ENCODE results near the gene DGUOK. TPM values are rescaled to one million over a fixed set of nuclear protein-coding genes. Genes with fewer than 3 reads are reported as not detected.

The DGUOK gene
- total and polyA plus RNA-seq, 2 of the 4 experiments (the other 2 are of a cell fraction), result 66.3 to 111 TPM

- Histone ChIP-seq H3K23ac (ENCODE audit: low read depth, low read length) (peak overlapping the region; percentile 52; the same call in 1 of the 2 replicates), H3K4me2 (ENCODE audit: low read depth, low read length) (peak overlapping the region; percentile 87), H4K8ac (ENCODE audit: low read depth in 2 of 2, low read length in 2 of 2) (no peak overlapping the region), H3K4ac (ENCODE audit: low read depth, low read length) (no peak overlapping the region), H3K79me1 (ENCODE audit: low read depth in 1 of 2, low read length in 2 of 2) (peaks cover 24 to 65% of the 10 kb centered on the region in 2 experiments), H3K36me3 (ENCODE audit: control insufficient read depth, insufficient read depth, low read length) (peaks cover 5% of the 10 kb centered on the region), H3K56ac (ENCODE audit: extremely low read depth, insufficient read depth, low read length) (no peak overlapping the region), H3K9me1 (ENCODE audit: insufficient read depth, low read length) (peaks cover 20% of the 10 kb centered on the region), H4K91ac (ENCODE audit: insufficient read depth, low read depth, low read length) (no peak overlapping the region), H2BK5ac (ENCODE audit: low read depth, low read length, poor library complexity, severe bottlenecking) (no peak overlapping the region), H3K9ac (ENCODE audit: low read depth, low read length) (no peak overlapping the region), H3K4me3 (ENCODE audit: insufficient read depth, low read depth, low read length) (no peak overlapping the region; the same call in 1 of the 2 replicates), H2AK9ac (replicated peaks; ENCODE audit: low read depth, low read length, poor library complexity) (peak overlapping the region; percentile 95), H2BK120ac (ENCODE audit: low read depth, low read length) (no peak overlapping the region), H3K9me3 (ENCODE audit: control insufficient read depth, insufficient read depth, low read length) (no peaks in the 10 kb centered on the region), H4K5ac (ENCODE audit: low read depth, low read length) (no peak overlapping the region), H3K4me1 (ENCODE audit: control insufficient read depth, insufficient read depth, low read length) (peaks cover 24% of the 10 kb centered on the region), H2AK5ac (ENCODE audit: low read depth, low read length) (peak overlapping the region; percentile 20; the same call in 1 of the 2 replicates), H3K14ac (replicated peaks; ENCODE audit: low read depth, low read length) (0 out of 2 replicates have a peak overlapping the region, but pooled peaks have one; percentile 37), H4K20me1 (ENCODE audit: insufficient read depth, low read length) (peaks cover 45% of the 10 kb centered on the region), H3K27ac (ENCODE audit: insufficient read depth, low read length) (no peak overlapping the region), H3K27me3 (ENCODE audit: control insufficient read depth, insufficient read depth, low read length) (no peaks in the 10 kb centered on the region), H3K18ac (ENCODE audit: low read depth, low read length) (no peak overlapping the region), H2AFZ (replicated peaks; ENCODE audit: low read length, poor library complexity) (peak overlapping the region; percentile 71), H2BK20ac (ENCODE audit: low read depth, low read length) (no peak overlapping the region), H2BK15ac (ENCODE audit: low read depth, low read length) (no peak overlapping the region)
- in situ Hi-C loops (cut with MboI; ENCODE audit: low sequenced_read_pairs) (loop anchor here (10.0 kb wide), 1 partner anchor 163 kb away; the partner anchor contains the start of gene STAMBP), intact Hi-C loops (cut with micrococcal nuclease) (no loop called here), dilution Hi-C loops (cut with HindIII; ENCODE audit: low sequenced_read_pairs, unreplicated experiment) (no loop called here)
- CTCF ChIA-PET, result interaction anchor here (0.5 to 0.8 kb wide), 5 partner anchors 14 to 197 kb away, joined by 3 read pairs; no protein-coding TSS in a partner anchor
- BruUV-seq (replicated peaks), result no TSS peak
- 69% methylated on average over 4 of the region's 24 CpGs; no CpG with 5 or more reads in 1 of the 2 experiments for WGBS, 2 experiments (ENCODE audit: extremely low coverage in 2 of 2, insufficient read length in 1 of 2)
- POLR2A ChIA-PET (ENCODE audit: unreplicated experiment), result no interaction called here
- ATAC-seq (ENCODE audit: low read depth), result peak; percentile 51
- peak; percentile 62 for DNase-seq
- TF ChIP-seq, protein P1, sequence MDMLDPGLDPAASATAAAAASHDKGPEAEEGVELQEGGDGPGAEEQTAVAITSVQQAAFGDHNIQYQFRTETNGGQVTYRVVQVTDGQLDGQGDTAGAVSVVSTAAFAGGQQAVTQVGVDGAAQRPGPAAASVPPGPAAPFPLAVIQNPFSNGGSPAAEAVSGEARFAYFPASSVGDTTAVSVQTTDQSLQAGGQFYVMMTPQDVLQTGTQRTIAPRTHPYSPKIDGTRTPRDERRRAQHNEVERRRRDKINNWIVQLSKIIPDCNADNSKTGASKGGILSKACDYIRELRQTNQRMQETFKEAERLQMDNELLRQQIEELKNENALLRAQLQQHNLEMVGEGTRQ (IDR thresholded peaks at IDR 0.05; ENCODE audit: low read depth, low read length), result no peak
- TF ChIP-seq RCOR1 (IDR thresholded peaks at IDR 0.05; ENCODE audit: insufficient replicate concordance, low read length) (no peak), CEBPB (IDR thresholded peaks at IDR 0.05; ENCODE audit: low read depth, low read length) (no peak), SMC3 (IDR thresholded peaks at IDR 0.05; ENCODE audit: low read depth, low read length) (peak; percentile 28; the same call in 1 of the 2 replicates), BHLHE40 (IDR thresholded peaks at IDR 0.05; ENCODE audit: low read depth, low read length) (no peak), CTCF (conservative IDR thresholded peaks at IDR 0.05; ENCODE audit: low read depth, low read length) (peak; percentile 41), FOS (IDR thresholded peaks at IDR 0.05; ENCODE audit: low read depth, low read length) (no peak), RAD21 (IDR thresholded peaks at IDR 0.05; ENCODE audit: low read length) (peak; percentile 57), POLR2A (IDR thresholded peaks at IDR 0.05; ENCODE audit: low read depth, low read length) (no peak), NFE2L2 (IDR thresholded peaks at IDR 0.05; ENCODE audit: low read depth, low read length) (no peak)
Measured at GRCh38 chr2:73987109-73987947, 60.6 kb downstream of the DGUOK start.

Measured in IMR-90 (cell line).